HepG2 (cell line): ENCODE results near the gene HOXD4. TPM values are rescaled to one million over a fixed set of nuclear protein-coding genes. Genes with fewer than 3 reads are reported as not detected.

Experiments
- EEA1 ChIP-seq: sonication (generic); formaldehyde crosslinking; IDR thresholded peaks from 2 replicates; pipeline ENCODE4 v1.5.1; 2020; ENCODE audit warnings: mild to moderate bottlenecking, missing genetic modification reagents, borderline replicate concordance
- HOXA3 ChIP-seq: sonication (generic); formaldehyde crosslinking; IDR thresholded peaks from 2 replicates; pipeline ENCODE4 v1.5.0; 2020; ENCODE audit warnings: missing genetic modification reagents
- MAFK ChIP-seq, 2 experiments: IDR thresholded peaks in 1 of 2; conservative IDR thresholded peaks in 1 of 2; 2 replicates each; pipeline ENCODE4 v1.6.1; 2011; ENCODE audit warnings: improper control_type of control experiment in 2 of 2, low read length in 2 of 2
- NFE2L2 ChIP-seq: fragments of 150-350 bp; IDR thresholded peaks from 2 replicates; pipeline ENCODE4 v1.6.1; 2014; ENCODE audit warnings: low read length
- PHF5A ChIP-seq: IDR thresholded peaks from one replicate; pipeline ENCODE4 v1.6.1; 2018; ENCODE audit warnings: low read depth, missing genetic modification reagents; ENCODE audit not compliant: unreplicated experiment
- TBP ChIP-seq: sonication (generic); formaldehyde crosslinking; IDR thresholded peaks from 2 replicates; pipeline ENCODE4 v1.5.0; 2020; ENCODE audit warnings: missing genetic modification reagents
- XBP1 ChIP-seq: sonication (generic); formaldehyde crosslinking; IDR thresholded peaks from 2 replicates; pipeline ENCODE4 v1.5.0; 2020; ENCODE audit warnings: missing genetic modification reagents
- XRCC5 ChIP-seq: fragments of 200-400 bp; formaldehyde crosslinking; optimal IDR thresholded peaks from 2 replicates; pipeline ENCODE3; 2017; ENCODE audit warnings: mild to moderate bottlenecking, low read length
- ZNF629 ChIP-seq: sonication (generic); formaldehyde crosslinking; conservative IDR thresholded peaks from 2 replicates; pipeline ENCODE4 v1.5.0; 2020; ENCODE audit warnings: missing genetic modification reagents
- ZNF768 ChIP-seq: sonication (generic); formaldehyde crosslinking; IDR thresholded peaks from 2 replicates; pipeline ENCODE4 v1.4.0; 2020; ENCODE audit warnings: missing genetic modification reagents
- polyA plus RNA-seq, 8 experiments: library from polyadenylated mRNA; depleted of rRNA in 3 of 8; stranded (reverse) in 7 of 8; unstranded in 1 of 8; fragments of >200 nt; fragmentation: Illumina TruSeq in 4 of 8; extraction: Trizol in 4 of 8; gene quantifications; 2 replicates each; pipeline versions ENCODE4 v1.2.1 to v1.2.3, GENCODE V29; 2011 to 2016; ENCODE audit warnings: low read depth in 4 of 8, missing spikeins in 1 of 8, mixed read lengths in 1 of 8; ENCODE audit not compliant: insufficient read depth in 1 of 8
- total RNA-seq, 5 experiments: library from RNA; depleted of rRNA; stranded (reverse); fragments of >200 nt; fragmentation: Illumina TruSeq; extraction: Trizol; gene quantifications; 2 replicates each; pipeline ENCODE4 v1.2.3, GENCODE V29; 2016; ENCODE audit warnings: low read depth in 1 of 5
- TF ChIP-seq, protein P1 (sequence below): sonication (generic); formaldehyde crosslinking; conservative IDR thresholded peaks from 2 replicates; pipeline ENCODE4 v1.8.0; 2022; ENCODE audit warnings: low read depth, missing genetic modification reagents
- TF ChIP-seq, protein P2 (sequence below): sonication (generic); formaldehyde crosslinking; IDR thresholded peaks from 2 replicates; pipeline ENCODE4 v1.9.0; 2021; ENCODE audit warnings: missing genetic modification reagents, borderline replicate concordance
- TF ChIP-seq, protein P3 (sequence below): sonication (generic); formaldehyde crosslinking; IDR thresholded peaks from 2 replicates; pipeline ENCODE4 v1.5.0; 2020; ENCODE audit warnings: missing genetic modification reagents
- TF ChIP-seq, protein P4 (sequence below): sonication (generic); formaldehyde crosslinking; IDR thresholded peaks from 2 replicates; pipeline ENCODE4 v1.9.0; 2021; ENCODE audit warnings: mild to moderate bottlenecking, missing genetic modification reagents
- TF ChIP-seq, protein P5 (sequence below): sonication (generic); formaldehyde crosslinking; IDR thresholded peaks from 2 replicates; pipeline ENCODE4 v1.8.1; 2022; ENCODE audit warnings: low read depth, mild to moderate bottlenecking, missing genetic modification reagents

HOXD4 gene
- total and polyA plus RNA-seq, 2 of the 13 experiments (the other 11 are each of a cell fraction or from before 2014, with no cell fraction given), result not detected

DNA sequence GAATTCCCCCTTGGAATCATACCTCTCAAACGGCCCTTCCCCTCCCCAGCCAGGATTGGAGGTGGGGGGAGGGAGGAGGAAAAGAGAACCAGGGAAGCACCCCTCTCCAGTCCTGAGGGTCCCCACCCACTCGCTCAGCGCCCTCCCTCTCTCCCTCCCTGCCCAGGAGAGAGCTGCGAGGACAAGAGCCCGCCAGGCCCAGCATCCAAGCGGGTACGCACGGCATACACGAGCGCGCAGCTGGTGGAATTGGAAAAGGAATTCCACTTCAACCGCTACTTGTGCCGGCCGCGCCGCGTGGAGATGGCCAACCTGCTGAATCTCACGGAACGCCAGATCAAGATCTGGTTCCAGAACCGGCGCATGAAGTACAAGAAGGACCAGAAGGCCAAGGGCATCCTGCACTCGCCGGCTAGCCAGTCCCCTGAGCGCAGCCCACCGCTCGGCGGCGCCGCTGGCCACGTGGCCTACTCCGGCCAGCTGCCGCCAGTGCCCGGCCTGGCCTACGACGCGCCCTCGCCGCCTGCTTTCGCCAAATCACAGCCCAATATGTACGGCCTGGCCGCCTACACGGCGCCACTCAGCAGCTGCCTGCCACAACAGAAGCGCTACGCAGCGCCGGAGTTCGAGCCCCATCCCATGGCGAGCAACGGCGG, 20.1 kb downstream of the HOXD4 start (continued):
- TF ChIP-seq, protein P1, sequence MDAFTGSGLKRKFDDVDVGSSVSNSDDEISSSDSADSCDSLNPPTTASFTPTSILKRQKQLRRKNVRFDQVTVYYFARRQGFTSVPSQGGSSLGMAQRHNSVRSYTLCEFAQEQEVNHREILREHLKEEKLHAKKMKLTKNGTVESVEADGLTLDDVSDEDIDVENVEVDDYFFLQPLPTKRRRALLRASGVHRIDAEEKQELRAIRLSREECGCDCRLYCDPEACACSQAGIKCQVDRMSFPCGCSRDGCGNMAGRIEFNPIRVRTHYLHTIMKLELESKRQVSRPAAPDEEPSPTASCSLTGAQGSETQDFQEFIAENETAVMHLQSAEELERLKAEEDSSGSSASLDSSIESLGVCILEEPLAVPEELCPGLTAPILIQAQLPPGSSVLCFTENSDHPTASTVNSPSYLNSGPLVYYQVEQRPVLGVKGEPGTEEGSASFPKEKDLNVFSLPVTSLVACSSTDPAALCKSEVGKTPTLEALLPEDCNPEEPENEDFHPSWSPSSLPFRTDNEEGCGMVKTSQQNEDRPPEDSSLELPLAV (CRISPR knock-in tag), result no peak
- TF ChIP-seq, protein P2, sequence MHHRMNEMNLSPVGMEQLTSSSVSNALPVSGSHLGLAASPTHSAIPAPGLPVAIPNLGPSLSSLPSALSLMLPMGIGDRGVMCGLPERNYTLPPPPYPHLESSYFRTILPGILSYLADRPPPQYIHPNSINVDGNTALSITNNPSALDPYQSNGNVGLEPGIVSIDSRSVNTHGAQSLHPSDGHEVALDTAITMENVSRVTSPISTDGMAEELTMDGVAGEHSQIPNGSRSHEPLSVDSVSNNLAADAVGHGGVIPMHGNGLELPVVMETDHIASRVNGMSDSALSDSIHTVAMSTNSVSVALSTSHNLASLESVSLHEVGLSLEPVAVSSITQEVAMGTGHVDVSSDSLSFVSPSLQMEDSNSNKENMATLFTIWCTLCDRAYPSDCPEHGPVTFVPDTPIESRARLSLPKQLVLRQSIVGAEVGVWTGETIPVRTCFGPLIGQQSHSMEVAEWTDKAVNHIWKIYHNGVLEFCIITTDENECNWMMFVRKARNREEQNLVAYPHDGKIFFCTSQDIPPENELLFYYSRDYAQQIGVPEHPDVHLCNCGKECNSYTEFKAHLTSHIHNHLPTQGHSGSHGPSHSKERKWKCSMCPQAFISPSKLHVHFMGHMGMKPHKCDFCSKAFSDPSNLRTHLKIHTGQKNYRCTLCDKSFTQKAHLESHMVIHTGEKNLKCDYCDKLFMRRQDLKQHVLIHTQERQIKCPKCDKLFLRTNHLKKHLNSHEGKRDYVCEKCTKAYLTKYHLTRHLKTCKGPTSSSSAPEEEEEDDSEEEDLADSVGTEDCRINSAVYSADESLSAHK (CRISPR knock-in tag), result no peak
- TF ChIP-seq ZNF629 (CRISPR knock-in tag), result no peak
- no peak for TF ChIP-seq TBP
- TF ChIP-seq, protein P3, sequence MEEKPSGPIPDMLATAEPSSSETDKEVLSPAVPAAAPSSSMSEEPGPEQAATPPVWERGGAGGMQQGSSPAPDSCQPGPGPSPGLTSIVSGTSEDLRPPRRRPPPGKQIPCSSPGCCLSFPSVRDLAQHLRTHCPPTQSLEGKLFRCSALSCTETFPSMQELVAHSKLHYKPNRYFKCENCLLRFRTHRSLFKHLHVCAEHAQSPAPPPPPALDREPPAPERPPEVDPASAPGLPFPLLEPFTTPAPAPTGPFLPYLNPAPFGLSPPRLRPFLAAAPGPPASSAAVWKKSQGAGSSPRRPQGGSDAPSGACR (CRISPR knock-in tag), result no peak
- peak; percentile 45; the same call in 1 of the 2 replicates for TF ChIP-seq HOXA3
- TF ChIP-seq PHF5A, result no peak
- TF ChIP-seq NFE2L2, result no peak
- TF ChIP-seq MAFK (conservative IDR thresholded peaks at IDR 0.05 in 1 of 2, IDR thresholded peaks at IDR 0.05 in 1 of 2; ENCODE audit: low read length in 2 of 2), result no peak
- no peak for TF ChIP-seq EEA1 (CRISPR knock-in tag)
- 0 out of 2 replicates have a peak, but pooled peaks have one; percentile 4 for TF ChIP-seq ZNF768 (CRISPR knock-in tag)
- TF ChIP-seq, protein P4, sequence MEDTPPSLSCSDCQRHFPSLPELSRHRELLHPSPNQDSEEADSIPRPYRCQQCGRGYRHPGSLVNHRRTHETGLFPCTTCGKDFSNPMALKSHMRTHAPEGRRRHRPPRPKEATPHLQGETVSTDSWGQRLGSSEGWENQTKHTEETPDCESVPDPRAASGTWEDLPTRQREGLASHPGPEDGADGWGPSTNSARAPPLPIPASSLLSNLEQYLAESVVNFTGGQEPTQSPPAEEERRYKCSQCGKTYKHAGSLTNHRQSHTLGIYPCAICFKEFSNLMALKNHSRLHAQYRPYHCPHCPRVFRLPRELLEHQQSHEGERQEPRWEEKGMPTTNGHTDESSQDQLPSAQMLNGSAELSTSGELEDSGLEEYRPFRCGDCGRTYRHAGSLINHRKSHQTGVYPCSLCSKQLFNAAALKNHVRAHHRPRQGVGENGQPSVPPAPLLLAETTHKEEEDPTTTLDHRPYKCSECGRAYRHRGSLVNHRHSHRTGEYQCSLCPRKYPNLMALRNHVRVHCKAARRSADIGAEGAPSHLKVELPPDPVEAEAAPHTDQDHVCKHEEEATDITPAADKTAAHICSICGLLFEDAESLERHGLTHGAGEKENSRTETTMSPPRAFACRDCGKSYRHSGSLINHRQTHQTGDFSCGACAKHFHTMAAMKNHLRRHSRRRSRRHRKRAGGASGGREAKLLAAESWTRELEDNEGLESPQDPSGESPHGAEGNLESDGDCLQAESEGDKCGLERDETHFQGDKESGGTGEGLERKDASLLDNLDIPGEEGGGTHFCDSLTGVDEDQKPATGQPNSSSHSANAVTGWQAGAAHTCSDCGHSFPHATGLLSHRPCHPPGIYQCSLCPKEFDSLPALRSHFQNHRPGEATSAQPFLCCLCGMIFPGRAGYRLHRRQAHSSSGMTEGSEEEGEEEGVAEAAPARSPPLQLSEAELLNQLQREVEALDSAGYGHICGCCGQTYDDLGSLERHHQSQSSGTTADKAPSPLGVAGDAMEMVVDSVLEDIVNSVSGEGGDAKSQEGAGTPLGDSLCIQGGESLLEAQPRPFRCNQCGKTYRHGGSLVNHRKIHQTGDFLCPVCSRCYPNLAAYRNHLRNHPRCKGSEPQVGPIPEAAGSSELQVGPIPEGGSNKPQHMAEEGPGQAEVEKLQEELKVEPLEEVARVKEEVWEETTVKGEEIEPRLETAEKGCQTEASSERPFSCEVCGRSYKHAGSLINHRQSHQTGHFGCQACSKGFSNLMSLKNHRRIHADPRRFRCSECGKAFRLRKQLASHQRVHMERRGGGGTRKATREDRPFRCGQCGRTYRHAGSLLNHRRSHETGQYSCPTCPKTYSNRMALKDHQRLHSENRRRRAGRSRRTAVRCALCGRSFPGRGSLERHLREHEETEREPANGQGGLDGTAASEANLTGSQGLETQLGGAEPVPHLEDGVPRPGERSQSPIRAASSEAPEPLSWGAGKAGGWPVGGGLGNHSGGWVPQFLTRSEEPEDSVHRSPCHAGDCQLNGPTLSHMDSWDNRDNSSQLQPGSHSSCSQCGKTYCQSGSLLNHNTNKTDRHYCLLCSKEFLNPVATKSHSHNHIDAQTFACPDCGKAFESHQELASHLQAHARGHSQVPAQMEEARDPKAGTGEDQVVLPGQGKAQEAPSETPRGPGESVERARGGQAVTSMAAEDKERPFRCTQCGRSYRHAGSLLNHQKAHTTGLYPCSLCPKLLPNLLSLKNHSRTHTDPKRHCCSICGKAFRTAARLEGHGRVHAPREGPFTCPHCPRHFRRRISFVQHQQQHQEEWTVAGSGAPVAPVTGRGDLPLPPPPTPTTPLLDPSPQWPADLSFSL (CRISPR knock-in tag), result no peak
- TF ChIP-seq, protein P5, sequence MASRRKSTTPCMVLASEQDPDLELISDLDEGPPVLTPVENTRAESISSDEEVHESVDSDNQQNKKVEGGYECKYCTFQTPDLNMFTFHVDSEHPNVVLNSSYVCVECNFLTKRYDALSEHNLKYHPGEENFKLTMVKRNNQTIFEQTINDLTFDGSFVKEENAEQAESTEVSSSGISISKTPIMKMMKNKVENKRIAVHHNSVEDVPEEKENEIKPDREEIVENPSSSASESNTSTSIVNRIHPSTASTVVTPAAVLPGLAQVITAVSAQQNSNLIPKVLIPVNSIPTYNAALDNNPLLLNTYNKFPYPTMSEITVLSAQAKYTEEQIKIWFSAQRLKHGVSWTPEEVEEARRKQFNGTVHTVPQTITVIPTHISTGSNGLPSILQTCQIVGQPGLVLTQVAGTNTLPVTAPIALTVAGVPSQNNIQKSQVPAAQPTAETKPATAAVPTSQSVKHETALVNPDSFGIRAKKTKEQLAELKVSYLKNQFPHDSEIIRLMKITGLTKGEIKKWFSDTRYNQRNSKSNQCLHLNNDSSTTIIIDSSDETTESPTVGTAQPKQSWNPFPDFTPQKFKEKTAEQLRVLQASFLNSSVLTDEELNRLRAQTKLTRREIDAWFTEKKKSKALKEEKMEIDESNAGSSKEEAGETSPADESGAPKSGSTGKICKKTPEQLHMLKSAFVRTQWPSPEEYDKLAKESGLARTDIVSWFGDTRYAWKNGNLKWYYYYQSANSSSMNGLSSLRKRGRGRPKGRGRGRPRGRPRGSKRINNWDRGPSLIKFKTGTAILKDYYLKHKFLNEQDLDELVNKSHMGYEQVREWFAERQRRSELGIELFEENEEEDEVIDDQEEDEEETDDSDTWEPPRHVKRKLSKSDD, result peak; percentile 24; the same call in 1 of the 2 replicates
- no peak for TF ChIP-seq XBP1
- no peak for TF ChIP-seq XRCC5
